Adipose tissue (tissue), 3 donors: ENCODE data around the gene GPR17. TPM values are rescaled to one million over a fixed set of nuclear protein-coding genes. Genes with fewer than 3 reads are reported as not detected.

Experiments used
- H3K27ac ChIP-seq: one replicate; pipeline ENCODE4 v1.5.1; 2013; ENCODE audit warnings: low read depth, low read length
- WGBS, 3 donors: extraction: QIAGEN DNeasy Blood & Tissue Kit; methylation state at CpG; one replicate each; pipeline ENCODE4 v1.1.7; 2013; 5-methylcytosine and 5-hydroxymethylcytosine counted together
- polyA plus RNA-seq, 3 donors: library from polyadenylated mRNA; stranded (reverse); fragments of 200-250 nt; gene quantifications; one replicate each; pipeline ENCODE4 v1.2.3, GENCODE V29; 2013
- donor health status: healthy with polysubstance abuse.
- donor health status: Bipolar disorder and iron deficiency.
- donor health status: healthy.

The GPR17 gene
- polyA plus RNA-seq, 3 donors: 0.10 to 2.4 (median 1.8) TPM

GRCh38 chr2:127626917-127627739, 18.8 kb upstream of the GPR17 start:
- no peak overlapping the region for H3K27ac ChIP-seq
- 81 to 91% (median 86%) methylated on average over 28 of the region's 28 CpGs for WGBS, 3 donors

- H3K27ac ChIP-seq: no peak overlapping the region
- 81 to 93% (median 90%) methylated on average over 18 of the region's 18 CpGs for WGBS, 3 donors
These were observed 18.0 kb upstream of the GPR17 start for GRCh38 chr2:127627740-127628571.

GRCh38 chr2:127628767-127629614, 17.0 kb upstream of the GPR17 start:
- H3K27ac ChIP-seq: no peak overlapping the region
- WGBS, 3 donors: 73 to 81% (median 80%) methylated on average over 16 to 17 of the region's 17 CpGs

- H3K27ac ChIP-seq: no peak overlapping the region
- WGBS, 3 donors: 72 to 88% (median 83%) methylated on average over 9 of the region's 9 CpGs
These were observed 16.3 kb upstream of the GPR17 start for GRCh38 chr2:127629637-127630036.

DNA sequence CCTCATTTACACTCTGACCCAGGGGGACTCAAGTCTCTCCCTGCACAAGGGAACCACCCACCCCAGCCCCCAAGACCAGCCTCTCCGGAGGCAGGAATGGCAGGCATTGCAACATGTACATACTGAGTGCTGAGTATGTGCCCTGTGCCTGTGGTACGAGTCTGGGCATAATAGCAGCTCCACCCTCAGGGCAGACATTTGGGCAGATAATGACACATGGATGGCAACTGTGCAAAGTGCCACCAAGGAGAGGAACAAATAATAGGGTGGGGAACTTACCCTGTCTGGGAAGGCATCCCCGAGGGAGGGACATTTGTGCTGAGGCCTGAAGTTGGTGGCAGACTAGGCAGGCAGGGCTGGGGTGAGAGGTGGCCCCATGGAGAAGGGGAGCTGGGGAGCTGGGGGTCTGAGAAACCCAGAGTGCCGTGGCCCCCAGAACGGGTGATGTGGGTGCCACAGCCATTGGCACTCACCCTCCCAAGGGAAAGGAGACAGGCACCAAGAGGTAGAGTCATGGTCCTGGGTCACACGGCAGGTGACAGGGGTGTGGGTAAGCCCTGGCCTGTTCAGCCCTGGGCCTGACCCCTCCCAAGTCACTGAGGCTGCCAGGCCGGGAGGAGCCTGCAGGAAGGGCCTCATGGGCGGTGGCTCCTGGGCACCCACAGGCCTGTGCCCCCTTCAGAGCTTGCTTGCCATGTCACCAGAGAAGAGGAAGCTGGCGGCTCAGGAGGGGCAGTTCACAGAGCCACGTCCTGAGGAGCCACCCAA, 15.7 kb upstream of the GPR17 start:
- H3K27ac ChIP-seq: no peak overlapping the region

GRCh38 chr2:127630864-127631540, 15.0 kb upstream of the GPR17 start:
- WGBS, 3 donors: 86 to 93% (median 88%) methylated on average over 20 to 25 of the region's 25 CpGs
- no peak overlapping the region for H3K27ac ChIP-seq

More for the DNA sequence above, 15.7 kb upstream of the GPR17 start:
- 56 to 78% (median 64%) methylated on average over 9 to 10 of the region's 10 CpGs for WGBS, 3 donors

GRCh38 chr2:127631541-127631996, 14.4 kb upstream of the GPR17 start:
- H3K27ac ChIP-seq: no peak overlapping the region
- WGBS, 3 donors: 87 to 94% (median 90%) methylated on average over 16 of the region's 16 CpGs

DNA sequence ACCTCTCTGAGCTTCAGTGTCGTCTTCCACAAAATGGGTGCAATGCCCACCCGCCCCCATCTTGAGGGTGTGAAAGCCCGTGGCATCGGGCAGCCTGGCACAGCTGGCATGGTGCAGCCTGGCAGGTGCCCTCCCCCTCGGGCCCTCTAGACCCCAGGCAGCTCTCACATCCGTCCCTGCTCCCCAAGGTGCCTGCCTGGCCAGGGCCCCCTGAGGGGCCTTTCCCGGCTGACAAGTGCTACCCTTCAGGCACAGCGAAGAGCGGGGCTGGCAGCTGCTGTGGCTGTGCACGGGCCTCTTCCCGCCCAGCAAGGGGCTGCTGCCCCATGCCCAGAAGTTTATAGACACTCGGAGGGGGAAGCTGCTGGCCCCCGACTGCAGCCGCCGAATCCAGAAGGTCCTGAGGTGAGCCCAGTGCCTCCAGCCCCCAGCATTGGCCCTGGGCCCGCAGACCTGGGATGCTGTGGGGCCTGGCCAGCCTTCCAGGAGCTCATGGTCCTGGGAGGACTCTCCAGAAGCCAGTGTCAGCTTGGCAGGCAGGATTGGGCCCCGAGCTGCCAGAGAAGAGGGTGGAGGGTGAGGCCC, 13.9 kb upstream of the GPR17 start:
- no peak overlapping the region for H3K27ac ChIP-seq
- 79 to 89% (median 88%) methylated on average over 17 of the region's 17 CpGs for WGBS, 3 donors

GRCh38 chr2:127632592-127633489, 13.1 kb upstream of the GPR17 start:
- no peak overlapping the region for H3K27ac ChIP-seq
- 74 to 84% (median 81%) methylated on average over 25 of the region's 25 CpGs for WGBS, 3 donors

- 59 to 86% (median 68%) methylated on average over 9 of the region's 9 CpGs for WGBS, 3 donors
These were observed 12.3 kb upstream of the GPR17 start for GRCh38 chr2:127633556-127634065.

GRCh38 chr2:127634066-127634617, 11.8 kb upstream of the GPR17 start:
- H3K27ac ChIP-seq: no peak overlapping the region
- 69 to 73% (median 70%) methylated on average over 16 of the region's 16 CpGs for WGBS, 3 donors

More at GRCh38 chr2:127633556-127634065, 12.3 kb upstream of the GPR17 start:
- no peak overlapping the region for H3K27ac ChIP-seq

GRCh38 chr2:127634626-127635379, 11.2 kb upstream of the GPR17 start:
- 91 to 92% (median 91%) methylated on average over 17 of the region's 17 CpGs for WGBS, 3 donors
- H3K27ac ChIP-seq: no peak overlapping the region

DNA sequence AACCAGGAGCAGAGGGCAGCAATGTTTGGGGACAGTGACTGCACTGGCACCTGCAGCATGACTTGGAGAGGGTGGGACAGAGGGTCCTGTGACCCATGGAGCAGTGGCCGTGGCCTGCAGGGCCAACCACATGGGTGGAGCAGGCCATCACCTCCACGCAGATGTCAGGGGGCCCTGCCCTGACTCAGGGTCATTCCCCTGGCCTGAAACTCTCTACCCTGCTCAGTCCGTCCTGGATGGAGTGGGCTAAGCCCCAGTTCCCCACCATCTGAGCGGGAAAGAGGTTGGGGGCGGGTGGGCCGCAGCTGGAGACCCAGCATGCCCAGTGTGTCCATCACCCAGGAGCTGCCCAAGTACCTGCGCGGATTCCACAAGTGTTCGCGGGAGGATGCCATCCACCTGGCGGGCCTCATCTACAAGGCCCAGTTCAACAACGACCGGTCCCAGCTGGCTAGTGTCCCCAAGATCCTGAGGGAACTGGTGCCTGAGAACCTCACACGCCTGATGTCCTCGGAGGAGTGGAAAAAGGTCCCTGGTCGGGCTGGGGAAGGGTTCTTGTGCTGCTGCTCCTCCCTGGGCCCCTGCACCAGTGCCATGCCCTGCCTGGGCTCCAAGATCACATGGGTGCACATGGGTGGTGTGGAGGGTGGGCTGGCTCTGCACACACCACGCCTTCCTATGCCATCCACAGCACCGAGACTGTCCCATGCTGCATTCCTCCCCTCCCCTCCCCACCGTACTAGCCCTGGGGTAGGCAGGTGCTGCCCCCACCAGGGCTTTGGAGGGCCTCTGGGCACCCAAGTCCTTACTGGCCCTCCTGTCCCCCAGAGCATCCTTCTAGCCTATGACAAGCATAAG, 10.3 kb upstream of the GPR17 start:
- 88 to 94% (median 94%) methylated on average over 18 to 19 of the region's 19 CpGs for WGBS, 3 donors
- no peak overlapping the region for H3K27ac ChIP-seq
